GM21529 (cell line): ENCODE results near the gene KCTD16.

Experiments used
- ATAC-seq: cut with Tn5 transposase; IDR thresholded peaks from one replicate; pipeline ENCODE4 v1.9.1; 2021; ENCODE audit not compliant: unreplicated experiment

Gene KCTD16

DNA sequence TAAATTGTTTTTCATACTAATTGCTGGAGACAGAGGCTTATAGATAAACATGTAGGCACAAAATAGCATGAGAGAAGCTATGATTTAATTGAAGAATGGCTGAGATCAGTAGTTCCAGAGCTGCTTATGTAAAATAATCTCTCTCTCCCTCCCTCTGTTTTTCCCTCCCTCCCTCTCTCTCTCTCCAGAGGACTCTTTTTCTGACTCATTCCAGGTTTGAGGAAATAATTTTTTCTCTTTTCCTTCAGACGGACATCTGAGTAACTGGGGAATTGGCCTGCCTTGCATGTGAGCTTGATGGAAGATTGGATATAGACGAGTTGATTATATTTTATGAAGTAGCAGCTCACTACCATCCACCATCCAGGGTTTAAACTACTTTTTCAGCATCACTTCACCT lies 35.5 kb downstream of the KCTD16 start:
- no peak for ATAC-seq

DNA sequence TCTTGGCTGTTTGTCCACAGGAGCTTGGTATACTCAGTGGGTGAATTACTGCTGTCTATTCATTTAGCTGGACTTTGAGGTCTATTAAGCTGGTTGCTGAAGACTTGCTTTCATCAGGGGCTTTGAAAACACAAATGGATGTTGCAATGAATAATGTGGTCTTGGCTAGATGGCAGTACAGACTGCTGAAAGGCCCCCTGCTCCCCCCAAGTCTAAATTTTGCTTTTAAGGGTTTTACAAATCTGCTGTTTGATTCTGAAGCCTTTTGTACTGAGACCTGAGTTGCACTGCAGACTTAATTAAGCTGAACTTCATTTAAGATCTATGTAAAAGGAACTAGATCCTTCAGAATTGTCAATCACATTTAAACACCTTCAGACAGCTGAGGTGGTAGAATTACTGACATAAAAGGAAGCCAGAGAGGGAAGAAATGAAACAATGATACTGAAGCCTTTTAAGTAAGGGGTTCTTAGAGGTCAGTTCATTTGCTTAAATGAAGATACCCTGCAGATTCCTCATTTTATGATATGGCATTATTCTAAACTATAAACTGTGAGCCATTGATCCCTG lies 37.3 kb downstream of the KCTD16 start:
- ATAC-seq, result no peak

DNA sequence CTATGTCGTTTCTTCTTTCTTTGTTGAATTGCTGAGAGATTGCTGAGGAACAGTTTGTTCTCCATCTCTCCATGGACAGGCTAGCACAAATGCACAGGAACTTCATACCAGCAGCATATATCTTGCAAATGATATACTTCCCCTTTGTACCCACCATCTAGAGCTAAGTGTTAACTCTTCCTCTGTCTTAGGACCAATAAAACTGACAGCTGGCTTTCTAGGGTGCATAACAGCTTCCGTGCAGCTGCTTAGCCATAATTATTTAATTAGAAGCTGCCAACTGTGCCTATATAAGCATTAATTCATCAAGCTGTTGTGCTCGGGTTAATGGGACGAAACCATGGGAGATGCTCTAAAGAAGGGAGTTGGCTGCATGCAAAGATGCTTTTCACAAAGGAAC lies 38.7 kb downstream of the KCTD16 start:
- ATAC-seq, result no peak

GRCh38 chr5:144210655-144211054 lies 40.0 kb downstream of the KCTD16 start:
- ATAC-seq, result no peak

DNA sequence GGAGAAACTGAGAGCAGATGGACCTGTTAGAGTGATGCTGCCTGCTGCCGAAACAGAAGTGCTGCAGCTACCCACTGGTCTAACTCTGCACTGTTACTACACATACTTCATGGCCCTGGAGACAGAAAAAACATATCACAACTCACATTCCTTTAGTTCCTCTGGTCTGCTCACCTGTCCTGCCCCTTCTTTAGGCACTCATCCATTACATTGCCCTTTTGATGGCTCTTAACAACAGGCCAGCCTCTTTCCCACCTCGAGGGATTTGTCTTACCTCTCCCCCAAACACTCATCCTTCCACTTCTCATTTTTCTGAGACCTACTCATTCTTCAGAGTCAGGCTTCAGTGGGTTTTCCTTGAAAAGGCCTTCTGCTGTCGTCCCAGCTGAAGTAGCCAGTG lies 49.2 kb downstream of the KCTD16 start:
- no peak for ATAC-seq

- no peak for ATAC-seq
Observed at GRCh38 chr5:144227363-144227999, 56.8 kb downstream of the KCTD16 start.

DNA sequence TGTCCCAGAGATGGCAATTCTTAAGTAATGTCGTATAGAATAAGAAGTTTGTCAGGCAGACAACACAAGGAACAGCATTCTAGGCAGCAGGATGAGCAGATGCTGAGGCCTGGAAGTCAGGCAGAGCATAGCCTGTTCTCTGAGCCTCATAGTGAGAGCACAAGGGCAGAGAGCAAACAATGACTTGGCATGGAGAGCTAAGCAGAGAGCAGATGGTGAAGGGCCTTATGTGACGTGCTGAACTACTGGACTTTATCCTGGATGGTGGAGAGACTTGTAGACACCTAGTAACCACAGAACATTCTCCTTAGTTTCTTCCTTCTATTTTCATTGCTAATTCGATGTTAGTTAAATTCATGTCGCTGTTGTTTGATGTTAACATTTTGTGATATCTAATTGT lies 60.1 kb downstream of the KCTD16 start:
- no peak for ATAC-seq

DNA sequence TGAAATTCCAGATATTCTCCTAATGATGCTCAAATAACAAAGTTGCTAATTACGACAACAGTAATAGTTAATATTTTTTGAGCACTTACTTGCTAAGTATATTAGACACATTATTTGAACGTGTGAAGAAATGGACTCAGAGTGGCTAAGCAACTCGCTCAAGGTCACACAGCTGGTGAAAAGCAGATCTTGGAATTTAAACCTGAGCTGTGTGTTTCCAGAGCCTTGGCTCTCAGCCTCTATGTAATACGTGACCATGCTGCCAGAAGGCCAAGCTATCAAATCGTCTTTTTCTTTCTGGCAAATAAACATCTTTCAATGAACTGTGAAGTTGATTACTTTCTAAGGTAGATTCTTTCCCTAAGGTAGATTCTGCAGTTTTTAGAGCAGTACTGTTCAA lies 61.6 kb downstream of the KCTD16 start:
- ATAC-seq, result no peak

- ATAC-seq, result no peak
Observed at GRCh38 chr5:144236499-144236898, 65.8 kb downstream of the KCTD16 start.

DNA sequence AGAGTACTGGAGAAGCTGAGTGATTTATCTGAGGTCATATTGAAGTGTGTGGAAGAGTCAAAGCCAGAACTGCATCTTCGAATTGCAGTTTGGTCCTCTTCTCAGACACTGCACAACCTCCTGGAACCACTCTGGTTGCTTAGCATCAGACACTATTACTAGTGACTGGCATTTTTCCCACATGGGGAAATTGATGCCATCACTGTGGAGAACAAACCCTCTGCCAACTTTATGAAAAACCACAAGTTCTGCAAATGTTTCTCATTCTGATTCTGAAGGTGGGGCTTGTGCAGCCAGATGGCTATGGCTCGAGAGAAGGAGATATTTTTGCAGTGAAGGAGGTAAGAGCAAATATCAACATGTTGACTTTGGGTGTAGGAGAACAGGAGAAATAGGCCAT lies 67.2 kb downstream of the KCTD16 start:
- ATAC-seq, result no peak

DNA sequence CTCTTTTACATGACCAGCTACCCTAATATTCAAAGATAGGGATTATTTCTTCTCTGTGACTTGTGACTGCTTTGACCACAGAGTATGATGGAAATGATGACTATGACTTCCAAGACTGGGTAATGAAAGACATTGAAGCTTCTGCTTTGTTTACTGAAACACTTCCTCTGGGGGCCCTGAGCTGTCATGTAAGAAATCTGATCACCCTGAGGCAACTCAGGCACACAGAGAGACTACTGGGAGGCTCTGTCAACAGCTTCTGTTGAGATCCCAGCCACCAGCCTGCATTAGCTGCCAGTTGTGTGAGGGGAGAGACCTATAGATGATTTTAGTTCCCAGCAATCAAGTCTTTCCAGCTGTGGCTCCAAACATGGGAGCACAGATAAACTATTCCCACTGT lies 76.5 kb downstream of the KCTD16 start:
- ATAC-seq, result no peak

- ATAC-seq, result no peak
Observed at GRCh38 chr5:144248015-144248414, 77.3 kb downstream of the KCTD16 start.

GRCh38 chr5:144249755-144250464 lies 79.2 kb downstream of the KCTD16 start:
- ATAC-seq, result no peak

DNA sequence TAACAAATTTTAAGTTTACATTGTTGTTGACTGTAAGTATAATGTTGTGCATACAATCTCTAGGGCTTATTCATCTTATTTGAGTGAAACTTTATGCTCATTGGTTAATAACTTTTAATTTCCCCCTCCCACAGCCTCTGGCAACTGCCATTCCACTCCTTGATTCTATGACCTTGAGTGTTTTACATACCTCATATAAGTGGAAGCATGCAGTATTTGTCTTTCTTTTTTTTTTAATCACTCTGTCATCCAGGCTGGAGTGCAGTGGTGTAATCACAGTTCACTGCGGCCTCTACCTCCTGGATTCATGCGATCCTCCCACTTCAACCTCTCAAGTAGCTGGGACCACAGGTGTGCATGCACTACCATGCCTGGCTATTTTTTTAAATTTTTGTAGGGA lies 83.9 kb downstream of the KCTD16 start:
- no peak for ATAC-seq

DNA sequence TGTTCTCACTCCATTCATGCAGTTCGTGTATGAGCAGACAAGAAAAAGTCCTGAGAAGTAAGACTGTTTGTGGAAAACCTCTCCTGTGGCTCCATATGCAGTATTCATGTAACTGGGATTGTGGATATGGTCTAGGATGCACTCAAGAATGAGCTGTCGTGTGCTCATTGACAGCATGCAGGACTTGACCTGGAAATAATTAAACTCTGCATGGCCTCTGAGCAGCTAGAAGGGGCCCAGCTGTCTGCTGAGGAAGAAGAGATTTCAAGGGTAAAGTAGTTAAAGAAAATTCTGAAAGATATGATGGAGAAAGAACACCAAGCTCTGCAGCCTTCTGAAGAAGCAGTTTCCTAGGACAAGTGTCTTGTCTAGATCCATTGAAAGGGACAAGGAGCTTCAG lies 89.4 kb downstream of the KCTD16 start:
- no peak for ATAC-seq

- ATAC-seq, result no peak
Observed at GRCh38 chr5:144265643-144266247, 95.1 kb downstream of the KCTD16 start.

- no peak for ATAC-seq
Observed at GRCh38 chr5:144267961-144268513, 97.4 kb downstream of the KCTD16 start.

GRCh38 chr5:144273232-144274027 lies 102.8 kb downstream of the KCTD16 start:
- ATAC-seq, result no peak

DNA sequence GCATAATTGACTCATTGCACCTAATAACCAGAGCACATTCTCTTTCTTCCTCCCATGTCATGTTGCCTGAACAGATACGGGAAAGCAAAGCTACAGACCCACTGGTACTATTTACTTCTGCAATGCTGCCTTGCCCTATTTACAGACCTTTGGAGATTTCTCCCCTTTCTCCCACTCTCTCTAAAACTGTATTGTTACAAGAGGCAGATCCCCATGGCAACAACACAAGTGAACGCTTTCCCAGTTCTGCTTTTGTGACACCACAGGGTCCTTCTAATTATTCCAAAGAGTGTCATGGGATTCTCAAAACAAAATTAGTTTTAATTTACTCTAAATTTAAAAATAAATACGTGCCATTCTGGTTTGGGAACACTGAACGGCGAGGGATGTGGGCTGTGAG lies 104.7 kb downstream of the KCTD16 start:
- ATAC-seq, result no peak

- ATAC-seq, result no peak
Observed at GRCh38 chr5:144276034-144276822, 105.6 kb downstream of the KCTD16 start.
